ENCODE results near the gene IFFO2. TPM values are rescaled to one million over a fixed set of nuclear protein-coding genes. Genes with fewer than 3 reads are reported as not detected.

IFFO2 gene
- total and polyA plus RNA-seq, 2 of the 8 experiments (the other 6 are each of a cell fraction or from before 2014, with no cell fraction given) = 6.6 to 10.4 TPM

GRCh38 chr1:18953731-18954231, 2.7 kb downstream of the IFFO2 start:
- Histone ChIP-seq H2BK15ac (ENCODE audit: low read length) (no peak overlapping the region), H2AK5ac (ENCODE audit: low read depth, low read length) (no peak overlapping the region), H3K4ac (replicated peaks; ENCODE audit: insufficient read length, low read depth, low read length) (no peak overlapping the region), H3K79me1 (ENCODE audit: low read depth, low read length) (0 out of 2 replicates have a peak, but pooled peaks cover 3% of the 10 kb centered on the region), H4K20me1 (replicated peaks in 1 of 2; ENCODE audit: control insufficient read depth in 1 of 2, insufficient read depth in 2 of 2, low read length in 2 of 2) (peaks cover 2 to 3% of the 10 kb centered on the region in 2 experiments), H4K91ac (replicated peaks; ENCODE audit: insufficient read length, low read length) (no peak overlapping the region), H3K9ac (replicated peaks in 1 of 4; ENCODE audit: extremely low read depth in 1 of 4, low read depth in 3 of 4, low read length in 3 of 4) (no peak overlapping the region), H3K4me2 (ENCODE audit: insufficient read depth in 1 of 2, low read depth in 2 of 2, low read length in 2 of 2) (no peak overlapping the region; a peak in 1 of 4 replicates), H3K14ac (ENCODE audit: insufficient read length) (no peak overlapping the region), H3K79me2 (ENCODE audit: control insufficient read depth in 1 of 2, insufficient read depth in 2 of 2, low read length in 2 of 2) (no peaks in the 10 kb centered on the region), H2BK120ac (replicated peaks; ENCODE audit: low read depth, low read length) (no peak overlapping the region), H2BK12ac (ENCODE audit: low read depth, low read length) (no peak overlapping the region), H4K8ac (ENCODE audit: extremely low read depth, insufficient read depth, low read length) (no peak overlapping the region), H3K27me3 (replicated peaks in 1 of 4; ENCODE audit: control insufficient read depth in 3 of 4, extremely low read depth in 1 of 4, insufficient read depth in 3 of 4, low read length in 3 of 4) (peaks cover 5 to 38% (median 23%) of the 10 kb centered on the region in 4 experiments; a peak in 6 of 7 replicates), H2BK20ac (ENCODE audit: low read length) (no peak overlapping the region), H2BK5ac (ENCODE audit: low read depth, low read length) (no peak overlapping the region), H2AFZ (ENCODE audit: low read length) (no peak overlapping the region), H3K23me2 (ENCODE audit: low read depth, low read length) (peaks cover 14% of the 10 kb centered on the region; the same call in 1 of the 2 replicates), H3K23ac (ENCODE audit: insufficient read length) (no peak overlapping the region), H3K18ac (ENCODE audit: extremely low read depth, low read length) (no peak overlapping the region), H3K36me3 (ENCODE audit: control insufficient read depth in 2 of 4, insufficient read depth in 4 of 4, low read length in 3 of 4) (no peaks in the 10 kb centered on the region), H3K4me1 (replicated peaks in 1 of 4; ENCODE audit: control insufficient read depth in 3 of 4, insufficient read depth in 4 of 4, low read length in 3 of 4) (peaks cover 16 to 18% (median 17%) of the 10 kb centered on the region in 4 experiments), H3K27ac (ENCODE audit: low read depth, low read length) (no peak overlapping the region), H3K4me3 (ENCODE audit: extremely low read depth in 1 of 4, insufficient read depth in 2 of 4, low read depth in 3 of 4, low read length in 4 of 4) (no peak overlapping the region), H4K5ac (ENCODE audit: insufficient read length, low read depth, low read length) (no peak overlapping the region), H3K56ac (replicated peaks; ENCODE audit: insufficient read length, low read depth, low read length) (no peak overlapping the region), H3K9me3 (ENCODE audit: insufficient read depth in 2 of 2, low read depth in 1 of 2, low read length in 1 of 2) (no peaks in the 10 kb centered on the region)
- ChIA-PET CTCF (ENCODE audit: partially characterized antibody) (interaction anchor here (0.6 to 7.6 kb wide), 5 partner anchors 12 to 1261 kb away, joined by 3 to 40 read pairs (median 19); no protein-coding TSS in a partner anchor), POLR2A (ENCODE audit: partially characterized antibody) (interaction anchor here (1.1 to 5.1 kb wide), 2 partner anchors 8 to 11 kb away, joined by 3 to 28 read pairs; no protein-coding TSS in a partner anchor)
- FAIRE-seq = no peak
- WGBS, 2 experiments (ENCODE audit: extremely low coverage in 1 of 2, insufficient coverage in 1 of 2, insufficient read length in 1 of 2, insufficient replicate concordance in 2 of 2, low coverage in 1 of 2, low lambda C conversion rate in 2 of 2, missing lambda C conversion rate in 1 of 2) = 89% methylated on average over 11 of the region's 11 CpGs; no CpG with 5 or more reads in 1 of the 2 experiments
- TF ChIP-seq ASH2L (IDR thresholded peaks at IDR 0.05; ENCODE audit: low read length) (no peak), YY1 (IDR thresholded peaks at IDR 0.05; ENCODE audit: low read depth, low read length) (no peak), CEBPB (IDR thresholded peaks at IDR 0.05; ENCODE audit: low read depth, low read length) (no peak), GTF2F1 (IDR thresholded peaks at IDR 0.05; ENCODE audit: borderline replicate concordance, low read depth, low read length) (no peak), POLR2A (IDR thresholded peaks at IDR 0.05; ENCODE audit: control extremely low read depth in 1 of 2, low read depth in 2 of 2, low read length in 2 of 2) (no peak), KDM1A (IDR thresholded peaks at IDR 0.05; ENCODE audit: borderline replicate concordance, low read length) (no peak), CHD1 (IDR thresholded peaks at IDR 0.05; ENCODE audit: low read depth, low read length) (no peak), RXRA (IDR thresholded peaks at IDR 0.05; ENCODE audit: insufficient read depth, low read depth, low read length) (no peak)
- DNase-seq (ENCODE audit: low read depth in 1 of 2, low spot score in 2 of 2) = no peak
